Hepatic stellate cell (primary cell): ENCODE data around the gene KRTAP12-2.

Source experiments
- DNase-seq: peaks from one replicate; pipeline ENCODE4 v3.0.0; 2011; ENCODE audit warnings: low spot score

Gene KRTAP12-2

GRCh38 chr21:44666401-44667320 is at the start of gene KRTAP12-2:
Gene KRTAP12-2, minus strand, starts transcription at chr21:44666927. Its CDS starts 41 bp downstream, at chr21:44666886.
- DNase-seq = no peak

GRCh38 chr21:44714905-44715304 is 48.2 kb upstream of the KRTAP12-2 start:
- no peak for DNase-seq

- no peak for DNase-seq
These were observed 47.1 kb upstream of the KRTAP12-2 start for GRCh38 chr21:44713846-44714245.

GRCh38 chr21:44713130-44713529 is 46.4 kb upstream of the KRTAP12-2 start:
- no peak for DNase-seq

- no peak for DNase-seq
These were observed 45.7 kb upstream of the KRTAP12-2 start for GRCh38 chr21:44712203-44713028.

GRCh38 chr21:44711327-44712202 is 44.8 kb upstream of the KRTAP12-2 start, which contains the start of gene TSPEAR:
Gene TSPEAR, minus strand, starts transcription at chr21:44711572. Its CDS starts 58 bp downstream, at chr21:44711514.
- DNase-seq = no peak

- DNase-seq = no peak
These were observed 44.1 kb upstream of the KRTAP12-2 start for GRCh38 chr21:44710756-44711326.

GRCh38 chr21:44710294-44710665 is 43.6 kb upstream of the KRTAP12-2 start:
- no peak for DNase-seq

- DNase-seq = no peak
These were observed 42.9 kb upstream of the KRTAP12-2 start for GRCh38 chr21:44709426-44710293.

- no peak for DNase-seq
These were observed 42.2 kb upstream of the KRTAP12-2 start for GRCh38 chr21:44708866-44709425.

GRCh38 chr21:44708213-44708865 is 41.6 kb upstream of the KRTAP12-2 start:
- DNase-seq = no peak

- DNase-seq = no peak
These were observed 40.2 kb upstream of the KRTAP12-2 start for GRCh38 chr21:44706706-44707581.

GRCh38 chr21:44706026-44706705 is 39.4 kb upstream of the KRTAP12-2 start:
- DNase-seq = no peak

GRCh38 chr21:44704636-44705001 is 37.9 kb upstream of the KRTAP12-2 start:
- DNase-seq = no peak

GRCh38 chr21:44703731-44704635 is 37.3 kb upstream of the KRTAP12-2 start:
- no peak for DNase-seq

GRCh38 chr21:44702973-44703730 is 36.4 kb upstream of the KRTAP12-2 start:
- no peak for DNase-seq
